Measurements from ENCODE around the gene ALPK3. TPM values are rescaled to one million over a fixed set of nuclear protein-coding genes. Genes with fewer than 3 reads are reported as not detected.
A peak's percentile ranks its signal among the peaks of the same experiment; 100 is the strongest.

The ALPK3 gene
- total and polyA plus RNA-seq, 2 donors from 2014 or later, result 3.1 to 20.2 TPM

DNA sequence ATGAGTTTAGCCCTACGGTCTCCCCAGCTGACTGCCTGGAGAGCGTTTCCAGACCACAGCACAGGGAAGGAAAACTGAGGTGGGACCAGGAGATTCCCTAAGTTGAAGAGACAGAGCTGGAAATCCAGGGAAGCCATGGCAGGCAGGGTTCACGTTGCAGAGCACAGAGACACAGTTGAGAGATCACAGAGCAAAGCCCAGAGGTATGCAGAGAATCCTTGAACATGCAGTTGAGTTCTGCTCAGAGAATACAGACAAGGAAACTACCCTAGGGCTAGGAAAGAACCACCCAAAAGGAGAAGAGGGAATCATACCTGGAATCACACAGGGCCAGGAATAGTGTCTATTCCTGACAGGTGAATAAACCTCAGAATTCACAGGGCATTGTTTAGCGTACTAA is 81.6 kb downstream of the ALPK3 start:
- intact Hi-C loops (cut with DNase I), result no loop called here

DNA sequence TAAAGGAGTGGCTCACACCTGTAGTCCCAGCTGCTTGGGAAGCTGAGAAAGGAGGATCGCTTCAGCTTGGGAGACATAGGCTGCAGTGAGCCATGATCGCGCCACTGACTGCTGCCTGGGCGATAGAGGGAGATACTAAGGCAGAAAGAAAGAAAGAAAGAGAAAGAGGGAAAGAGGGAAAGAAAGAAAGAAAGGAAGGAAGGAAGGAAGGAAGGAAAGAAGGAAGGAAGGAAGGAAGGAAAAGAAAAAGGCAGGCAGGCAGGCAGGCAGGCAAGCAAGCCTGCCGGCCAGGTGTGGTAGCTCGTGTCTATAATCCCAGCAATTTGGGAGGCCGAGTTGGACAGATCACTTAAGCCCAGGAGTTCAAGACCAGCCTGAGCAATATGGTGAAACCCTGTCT is 82.6 kb downstream of the ALPK3 start:
- TF ChIP-seq, protein P1, sequence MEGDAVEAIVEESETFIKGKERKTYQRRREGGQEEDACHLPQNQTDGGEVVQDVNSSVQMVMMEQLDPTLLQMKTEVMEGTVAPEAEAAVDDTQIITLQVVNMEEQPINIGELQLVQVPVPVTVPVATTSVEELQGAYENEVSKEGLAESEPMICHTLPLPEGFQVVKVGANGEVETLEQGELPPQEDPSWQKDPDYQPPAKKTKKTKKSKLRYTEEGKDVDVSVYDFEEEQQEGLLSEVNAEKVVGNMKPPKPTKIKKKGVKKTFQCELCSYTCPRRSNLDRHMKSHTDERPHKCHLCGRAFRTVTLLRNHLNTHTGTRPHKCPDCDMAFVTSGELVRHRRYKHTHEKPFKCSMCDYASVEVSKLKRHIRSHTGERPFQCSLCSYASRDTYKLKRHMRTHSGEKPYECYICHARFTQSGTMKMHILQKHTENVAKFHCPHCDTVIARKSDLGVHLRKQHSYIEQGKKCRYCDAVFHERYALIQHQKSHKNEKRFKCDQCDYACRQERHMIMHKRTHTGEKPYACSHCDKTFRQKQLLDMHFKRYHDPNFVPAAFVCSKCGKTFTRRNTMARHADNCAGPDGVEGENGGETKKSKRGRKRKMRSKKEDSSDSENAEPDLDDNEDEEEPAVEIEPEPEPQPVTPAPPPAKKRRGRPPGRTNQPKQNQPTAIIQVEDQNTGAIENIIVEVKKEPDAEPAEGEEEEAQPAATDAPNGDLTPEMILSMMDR (IDR thresholded peaks at IDR 0.05; ENCODE audit: borderline replicate concordance, extremely low read depth, insufficient read depth), result no peak

More for the DNA sequence above, 81.6 kb downstream of the ALPK3 start:
- Histone ChIP-seq H3K36me3 (ENCODE audit: control insufficient read depth in 2 of 3, insufficient read depth in 3 of 3, low read length in 3 of 3) (peaks cover 0 to 3% (median 0%) of the 10 kb centered on the region in 3 donors), H3K27ac (ENCODE audit: low read depth in 2 of 2, low read length in 2 of 2) (no peak overlapping the region), H3K9ac (ENCODE audit: low read length in 3 of 3) (no peak overlapping the region), H3K4me1 (ENCODE audit: control insufficient read depth in 2 of 3, insufficient read depth in 2 of 3, low read depth in 1 of 3, low read length in 3 of 3) (no peaks in the 10 kb centered on the region), H3K9me3 (ENCODE audit: control insufficient read depth in 2 of 3, insufficient read depth in 1 of 3, low read length in 3 of 3) (no peaks in the 10 kb centered on the region), H3K4me3 (ENCODE audit: low read length in 3 of 3) (no peak overlapping the region), H3K27me3 (ENCODE audit: control insufficient read depth, insufficient read depth, low read length) (no peaks in the 10 kb centered on the region)
- FAIRE-seq, result no peak
- TF ChIP-seq, protein P1 (IDR thresholded peaks at IDR 0.05; ENCODE audit: borderline replicate concordance, extremely low read depth, insufficient read depth), result no peak
- DNase-seq, result peak in 3 of 5 donors; percentile 49 to 69 (median 63)

DNA sequence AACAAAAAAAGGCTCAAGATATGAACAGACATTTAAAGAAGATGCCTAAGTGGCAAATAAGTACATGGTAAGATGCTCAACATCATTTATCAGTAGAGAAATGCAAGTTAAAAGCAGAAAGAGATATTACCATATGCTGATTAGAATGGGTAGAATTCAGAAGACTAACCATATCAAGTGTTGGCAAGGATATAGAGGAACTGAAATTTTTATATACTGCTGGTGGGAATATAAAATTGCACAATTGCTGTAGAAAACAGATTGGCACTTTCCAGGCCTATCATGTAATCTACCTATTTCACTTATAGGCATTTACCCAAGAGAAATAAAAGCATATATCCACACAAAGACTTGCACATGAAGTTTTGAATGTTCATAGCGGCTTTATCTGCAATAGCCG is 84.4 kb downstream of the ALPK3 start:
- DNase-seq, result no peak
- Histone ChIP-seq H3K4me1 (ENCODE audit: control insufficient read depth in 2 of 3, insufficient read depth in 2 of 3, low read depth in 1 of 3, low read length in 3 of 3) (peaks cover 0 to 4% (median 0%) of the 10 kb centered on the region in 3 donors), H3K27me3 (ENCODE audit: control insufficient read depth, insufficient read depth, low read length) (no peaks in the 10 kb centered on the region), H3K27ac (ENCODE audit: low read depth in 2 of 2, low read length in 2 of 2) (no peak overlapping the region), H3K4me3 (ENCODE audit: low read length in 3 of 3) (no peak overlapping the region), H3K9me3 (ENCODE audit: control insufficient read depth in 2 of 3, insufficient read depth in 1 of 3, low read length in 3 of 3) (no peaks in the 10 kb centered on the region), H3K36me3 (ENCODE audit: control insufficient read depth in 2 of 3, insufficient read depth in 3 of 3, low read length in 3 of 3) (no peaks in the 10 kb centered on the region), H3K9ac (ENCODE audit: low read length in 3 of 3) (no peak overlapping the region)
- TF ChIP-seq, protein P1 (IDR thresholded peaks at IDR 0.05; ENCODE audit: borderline replicate concordance, extremely low read depth, insufficient read depth), result no peak
- intact Hi-C loops (cut with DNase I), result no loop called here
- FAIRE-seq, result no peak

More for the DNA sequence above, 82.6 kb downstream of the ALPK3 start:
- Histone ChIP-seq H3K27me3 (ENCODE audit: control insufficient read depth, insufficient read depth, low read length) (no peaks in the 10 kb centered on the region), H3K4me3 (ENCODE audit: low read length in 3 of 3) (no peak overlapping the region), H3K9ac (ENCODE audit: low read length in 3 of 3) (no peak overlapping the region), H3K9me3 (ENCODE audit: control insufficient read depth in 2 of 3, insufficient read depth in 1 of 3, low read length in 3 of 3) (no peaks in the 10 kb centered on the region), H3K27ac (ENCODE audit: low read depth in 2 of 2, low read length in 2 of 2) (no peak overlapping the region), H3K36me3 (ENCODE audit: control insufficient read depth in 2 of 3, insufficient read depth in 3 of 3, low read length in 3 of 3) (no peaks in the 10 kb centered on the region), H3K4me1 (ENCODE audit: control insufficient read depth in 2 of 3, insufficient read depth in 2 of 3, low read depth in 1 of 3, low read length in 3 of 3) (peaks cover 0 to 4% (median 0%) of the 10 kb centered on the region in 3 donors)
- FAIRE-seq, result no peak
- DNase-seq, result no peak
- intact Hi-C loops (cut with DNase I), result no loop called here

DNA sequence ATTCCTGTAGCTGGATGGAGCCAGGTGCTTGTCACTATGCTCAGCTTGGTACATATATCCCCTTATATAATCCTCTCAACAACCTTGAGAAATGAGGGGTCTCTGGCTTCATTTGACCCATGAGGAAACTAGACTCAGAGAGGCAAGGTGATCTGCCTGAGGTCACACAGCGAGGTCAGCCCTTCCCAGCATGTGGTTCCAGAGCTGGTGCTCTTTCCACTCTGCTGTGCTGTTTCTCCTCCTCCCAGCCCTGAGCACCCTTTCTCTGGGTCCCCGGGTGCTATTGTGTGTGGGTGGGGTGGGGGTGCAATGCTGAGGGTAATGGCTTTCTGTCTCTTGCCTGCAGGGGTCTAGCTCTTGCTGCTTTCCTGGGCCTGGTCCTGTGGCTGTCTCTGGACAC is 86.6 kb downstream of the ALPK3 start:
- Histone ChIP-seq H3K27ac (ENCODE audit: low read depth in 2 of 2, low read length in 2 of 2) (peak overlapping the region in 1 of 2 donors; percentile 13), H3K36me3 (ENCODE audit: control insufficient read depth in 2 of 3, insufficient read depth in 3 of 3, low read length in 3 of 3) (peaks cover 0 to 4% (median 0%) of the 10 kb centered on the region in 3 donors), H3K9ac (ENCODE audit: low read length in 3 of 3) (no peak overlapping the region), H3K9me3 (ENCODE audit: control insufficient read depth in 2 of 3, insufficient read depth in 1 of 3, low read length in 3 of 3) (no peaks in the 10 kb centered on the region), H3K4me3 (ENCODE audit: low read length in 3 of 3) (no peak overlapping the region), H3K4me1 (ENCODE audit: control insufficient read depth in 2 of 3, insufficient read depth in 2 of 3, low read depth in 1 of 3, low read length in 3 of 3) (peaks cover 0 to 4% (median 0%) of the 10 kb centered on the region in 3 donors), H3K27me3 (ENCODE audit: control insufficient read depth, insufficient read depth, low read length) (no peaks in the 10 kb centered on the region)
- no peak for DNase-seq
- TF ChIP-seq, protein P1 (IDR thresholded peaks at IDR 0.05; ENCODE audit: borderline replicate concordance, extremely low read depth, insufficient read depth), result no peak
- intact Hi-C loops (cut with DNase I), result no loop called here
- no peak for FAIRE-seq
